GM12878 (cell line): ENCODE results near the gene USP17L29. TPM values are rescaled to one million over a fixed set of nuclear protein-coding genes. Genes with fewer than 3 reads are reported as not detected.
"Not testable (repeated sequence)": the region's sequence is repeated elsewhere in the genome, so short reads cannot be mapped to it uniquely, and the experiment has no call there.

Experiments used
- ATAC-seq: fragments of 200-7000 bp; cut with Tn5 transposase; 3 replicates; pipeline ENCODE4 v1.9.1; 2020; ENCODE audit warnings: mild to moderate bottlenecking, moderate library complexity
- BruUV-seq: library from RNA; stranded (reverse); fragments of 400-500 nt; replicated peaks from 2 replicates; lab custom pipeline; 2021; lab: Mats Ljungman, UMichigan
- CTCF ChIA-PET: fragments of 300-600 bp; sonication (Branson Sonifier 250); formaldehyde crosslinking; extraction: SDS; loops from one replicate; lab custom pipeline; 2021; ENCODE audit warnings: inconsistent platforms; lab: Yijun Ruan, JAX
- POLR2A ChIA-PET: fragments of 350-600 bp; formaldehyde crosslinking; extraction: SDS; loops from one replicate; lab custom pipeline; 2021; ENCODE audit warnings: inconsistent platforms; lab: Charles Lee
- RAD21 ChIA-PET: fragments of 300-600 bp; sonication (Branson Sonifier 250); formaldehyde crosslinking; loops from one replicate; lab custom pipeline; 2023; ENCODE audit warnings: antibody characterized with exemption; ENCODE audit not compliant: unreplicated experiment; lab: Charles Lee
- SMC1A ChIA-PET: fragments of 300-600 bp; sonication (Branson Sonifier 250); formaldehyde crosslinking; loops from one replicate; lab custom pipeline; 2023; ENCODE audit not compliant: unreplicated experiment, uncharacterized antibody; lab: Charles Lee
- DNase-seq: peaks from one replicate; pipeline ENCODE4 v3.0.0-alpha.2; 2011; ENCODE audit warnings: low read depth, low spot score
- FAIRE-seq: peaks from 3 replicates; lab custom pipeline; 2011; peaks lifted over from hg19 to GRCh38; lab: Jason Lieb, UNC
- H2AFZ ChIP-seq: 2 replicates; pipeline ENCODE4 v1.6.0; 2011; ENCODE audit warnings: low read depth, low read length, control low read depth; ENCODE audit not compliant: control insufficient read depth
- H3K27ac ChIP-seq: 2 replicates; pipeline ENCODE4 v1.5.1; 2011; ENCODE audit warnings: control low read depth; ENCODE audit not compliant: control insufficient read depth, insufficient read depth
- H3K27me3 ChIP-seq, 2 experiments: replicated peaks in 1 of 2; 2 replicates each; pipeline versions ENCODE4 v1.6.0 to v1.6.1; 2011; ENCODE audit warnings: low read length in 1 of 2; ENCODE audit not compliant: control insufficient read depth in 2 of 2, insufficient read depth in 2 of 2
- H3K36me3 ChIP-seq, 2 experiments: 2 replicates each; pipeline ENCODE4 v1.5.1; 2011; ENCODE audit warnings: low read length in 1 of 2; ENCODE audit not compliant: control insufficient read depth in 2 of 2, insufficient read depth in 2 of 2
- H3K4me1 ChIP-seq: 2 replicates; pipeline ENCODE4 v1.6.1; 2011; ENCODE audit warnings: mild to moderate bottlenecking, low read length, moderate library complexity, mixed read lengths; ENCODE audit not compliant: control insufficient read depth, insufficient read depth
- H3K4me2 ChIP-seq: 2 replicates; pipeline ENCODE4 v1.6.0; 2011; ENCODE audit warnings: control low read depth; ENCODE audit not compliant: control insufficient read depth, insufficient read depth
- H3K4me3 ChIP-seq: fragments of 200-600 bp; sonication (generic); 2 replicates; pipeline ENCODE4 v1.5.1; 2016
- H3K79me2 ChIP-seq: 2 replicates; pipeline ENCODE4 v1.6.0; 2011; ENCODE audit warnings: low read length; ENCODE audit not compliant: control insufficient read depth, insufficient read depth
- H3K9ac ChIP-seq: 2 replicates; pipeline ENCODE4 v1.8.0; 2011; ENCODE audit warnings: low read length, control low read depth, mixed read lengths; ENCODE audit not compliant: control insufficient read depth, insufficient read depth
- H3K9me3 ChIP-seq: replicated peaks from 3 replicates; pipeline ENCODE4 v1.5.1; 2011; ENCODE audit warnings: mild to moderate bottlenecking, low read length; ENCODE audit not compliant: control insufficient read depth, insufficient read depth
- H4K20me1 ChIP-seq: 2 replicates; pipeline ENCODE4 v1.6.0; 2011; ENCODE audit not compliant: control insufficient read depth, insufficient read depth
- EGR1 ChIP-seq, 2 experiments: IDR thresholded peaks; 1 replicate in 1 of 2; 2 replicates in 1 of 2; pipeline ENCODE4 v1.6.1; 2011 to 2012; ENCODE audit warnings: low read depth in 2 of 2, low read length in 2 of 2, borderline replicate concordance in 1 of 2, mild to moderate bottlenecking in 1 of 2, moderate library complexity in 1 of 2
- ETV6 ChIP-seq, 2 experiments: fragments of 450-650 bp in 1 of 2; IDR thresholded peaks in 1 of 2; conservative IDR thresholded peaks in 1 of 2; 2 replicates each; pipeline ENCODE4 v1.6.1; 2014; ENCODE audit warnings: antibody characterized with exemption in 1 of 2, borderline replicate concordance in 1 of 2, low read depth in 1 of 2, mild to moderate bottlenecking in 1 of 2, moderate library complexity in 1 of 2
- RAD51 ChIP-seq: fragments of 450-650 bp; IDR thresholded peaks from 2 replicates; pipeline ENCODE4 v1.6.1; 2016; ENCODE audit warnings: moderate library complexity, mild to moderate bottlenecking, inconsistent platforms
- SMC3 ChIP-seq: IDR thresholded peaks from 2 replicates; pipeline ENCODE4 v1.6.1; 2011; ENCODE audit warnings: low read length, improper control_type of control experiment, borderline replicate concordance
- TAF1 ChIP-seq: IDR thresholded peaks from 2 replicates; pipeline ENCODE4 v1.6.1; 2011; ENCODE audit warnings: mild to moderate bottlenecking, low read depth, low read length, borderline replicate concordance
- ZNF24 ChIP-seq: fragments of 450-650 bp; IDR thresholded peaks from 2 replicates; pipeline ENCODE4 v1.6.1; 2017; ENCODE audit warnings: antibody characterized with exemption, mild to moderate bottlenecking
- WGBS: methylation state at CpG from one replicate; pipeline ENCODE4 v1.1.6; 2016; ENCODE audit warnings: low lambda C conversion rate; ENCODE audit not compliant: insufficient replicate concordance, insufficient coverage; ENCODE audit errors: missing lambda C conversion rate; 5-methylcytosine and 5-hydroxymethylcytosine counted together
- in situ Hi-C: fragments of 300-500 bp; cut with MboI; formaldehyde crosslinking; loops from 9 replicates; pipeline ENCODE4 v1.14.3; 2018; ENCODE audit warnings: mixed read lengths
- intact Hi-C: fragments of 100-400 bp; cut with micrococcal nuclease; formaldehyde crosslinking; loops from one replicate; pipeline ENCODE4 v1.14.2; 2022; ENCODE audit not compliant: unreplicated experiment
- polyA plus RNA-seq, 11 experiments: library from polyadenylated mRNA; depleted of rRNA in 4 of 11; unstranded in 6 of 11; stranded (reverse) in 5 of 11; fragments of >200 nt; fragmentation: Nextera tagmentation in 4 of 11; fragmentation: Illumina TruSeq in 1 of 11; extraction: Ambion mirVana in 4 of 11; extraction: Trizol in 1 of 11; gene quantifications; 1 replicate in 1 of 11; 2 replicates in 10 of 11; pipeline versions ENCODE4 v1.2.1 to v1.2.3, GENCODE V29; 2011 to 2016; ENCODE audit warnings: inconsistent platforms in 2 of 11, missing spikeins in 2 of 11, low read depth in 1 of 11
- total RNA-seq, 4 experiments: library from RNA; depleted of rRNA in 3 of 4; stranded (reverse); fragments of >200 nt in 3 of 4; fragmentation: Illumina TruSeq in 1 of 4; extraction: Trizol in 1 of 4; gene quantifications; 2 replicates each; pipeline versions ENCODE4 v1.2.1 to v1.2.3, GENCODE V29; 2013 to 2021
- TF ChIP-seq, protein P1 (sequence below), 3 experiments: IDR thresholded peaks in 2 of 3; conservative IDR thresholded peaks in 1 of 3; 2 replicates each; pipeline ENCODE4 v1.5.1; 2011; ENCODE audit warnings: low read depth in 3 of 3, low read length in 3 of 3, mild to moderate bottlenecking in 3 of 3, control low read depth in 2 of 3, moderate library complexity in 2 of 3, inconsistent platforms in 1 of 3, mixed read lengths in 1 of 3; ENCODE audit not compliant: control insufficient read depth in 2 of 3, insufficient read depth in 1 of 3; ENCODE audit errors: extremely low read depth in 1 of 3
- TF ChIP-seq, protein P2 (sequence below): fragments of 450-650 bp; IDR thresholded peaks from 2 replicates; pipeline ENCODE4 v1.6.1; 2016; ENCODE audit warnings: mild to moderate bottlenecking, moderate library complexity, borderline replicate concordance

USP17L29 gene
- total and polyA plus RNA-seq, 10 of the 15 experiments (the other 5 are each of a cell fraction or from before 2014, with no cell fraction given) = not detected

DNA sequence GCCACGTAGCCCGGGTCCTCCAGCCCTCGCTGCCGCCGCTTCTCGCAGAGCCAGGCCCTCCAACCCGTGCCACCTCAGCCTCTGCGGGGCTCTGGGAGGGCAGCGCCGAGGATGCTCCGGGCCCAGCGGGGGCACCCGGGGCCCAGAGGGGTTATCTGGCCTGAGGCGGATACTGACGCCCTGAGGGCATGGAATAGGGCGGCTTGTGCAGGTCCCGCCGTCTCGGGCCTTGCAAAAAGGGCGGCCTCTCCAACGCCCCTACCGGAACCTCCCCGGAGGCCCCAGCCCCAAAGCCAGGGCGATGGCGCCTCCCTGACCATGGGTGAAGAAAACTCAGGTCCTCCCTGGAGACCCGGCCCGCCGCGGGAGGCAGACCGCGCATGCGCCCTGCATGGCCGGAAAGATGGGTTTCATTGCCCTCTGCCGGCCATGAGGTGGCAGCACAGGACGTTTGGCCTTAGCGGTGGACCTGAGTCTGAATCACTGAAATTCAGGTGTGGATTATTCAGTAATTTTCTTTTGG, 27.6 kb downstream of the USP17L29 start:
- SMC1A ChIA-PET, H3K4me2 ChIP-seq, H4K20me1 ChIP-seq, H3K4me3 ChIP-seq, CTCF ChIA-PET, H3K36me3 ChIP-seq, H2AFZ ChIP-seq, BruUV-seq, H3K9me3 ChIP-seq, H3K4me1 ChIP-seq, H3K27ac ChIP-seq, ATAC-seq, in situ Hi-C loops, FAIRE-seq, POLR2A ChIA-PET, H3K79me2 ChIP-seq, H3K27me3 ChIP-seq, H3K9ac ChIP-seq, RAD21 ChIA-PET, DNase-seq, intact Hi-C loops: not testable (repeated sequence)
- WGBS = 30% methylated on average over 28 of the region's 36 CpGs
- TF ChIP-seq, protein P1, sequence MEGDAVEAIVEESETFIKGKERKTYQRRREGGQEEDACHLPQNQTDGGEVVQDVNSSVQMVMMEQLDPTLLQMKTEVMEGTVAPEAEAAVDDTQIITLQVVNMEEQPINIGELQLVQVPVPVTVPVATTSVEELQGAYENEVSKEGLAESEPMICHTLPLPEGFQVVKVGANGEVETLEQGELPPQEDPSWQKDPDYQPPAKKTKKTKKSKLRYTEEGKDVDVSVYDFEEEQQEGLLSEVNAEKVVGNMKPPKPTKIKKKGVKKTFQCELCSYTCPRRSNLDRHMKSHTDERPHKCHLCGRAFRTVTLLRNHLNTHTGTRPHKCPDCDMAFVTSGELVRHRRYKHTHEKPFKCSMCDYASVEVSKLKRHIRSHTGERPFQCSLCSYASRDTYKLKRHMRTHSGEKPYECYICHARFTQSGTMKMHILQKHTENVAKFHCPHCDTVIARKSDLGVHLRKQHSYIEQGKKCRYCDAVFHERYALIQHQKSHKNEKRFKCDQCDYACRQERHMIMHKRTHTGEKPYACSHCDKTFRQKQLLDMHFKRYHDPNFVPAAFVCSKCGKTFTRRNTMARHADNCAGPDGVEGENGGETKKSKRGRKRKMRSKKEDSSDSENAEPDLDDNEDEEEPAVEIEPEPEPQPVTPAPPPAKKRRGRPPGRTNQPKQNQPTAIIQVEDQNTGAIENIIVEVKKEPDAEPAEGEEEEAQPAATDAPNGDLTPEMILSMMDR (IDR thresholded peaks at IDR 0.05 in 2 of 3, conservative IDR thresholded peaks at IDR 0.05 in 1 of 3; ENCODE audit: control insufficient read depth in 2 of 3, extremely low read depth in 1 of 3, insufficient read depth in 1 of 3, low read depth in 3 of 3, low read length in 3 of 3) = peak in 1 of 3 experiments; percentile 11; a peak in 1 of 6 replicates

DNA sequence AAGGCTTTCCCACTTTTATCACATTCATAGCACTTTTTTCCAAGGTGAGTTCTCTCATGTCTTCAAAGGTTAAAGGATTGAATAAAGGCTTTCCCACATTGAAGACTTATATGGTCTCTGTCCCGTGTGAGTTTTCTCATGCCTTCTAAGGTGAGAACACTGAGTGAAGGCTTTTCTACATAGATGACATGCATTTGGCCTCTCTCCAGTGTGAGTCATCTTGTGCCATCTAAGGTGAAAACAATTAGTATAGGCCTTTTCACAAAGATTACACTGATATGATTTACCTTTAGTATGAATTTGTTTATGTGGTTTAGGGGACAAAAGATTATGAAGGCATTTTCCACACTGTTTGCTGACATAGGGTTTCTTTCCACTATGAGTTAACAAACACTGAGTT, 30.7 kb downstream of the USP17L29 start:
- Histone ChIP-seq H3K4me2 (no peak overlapping the region), H3K27ac (no peak overlapping the region), H3K27me3 (no peaks in the 10 kb centered on the region), H2AFZ (no peak overlapping the region), H3K4me1 (no peaks in the 10 kb centered on the region), H3K4me3 (no peak overlapping the region), H3K36me3 (no peaks in the 10 kb centered on the region), H3K9me3 (no peaks in the 10 kb centered on the region), H3K9ac (no peak overlapping the region), H4K20me1 (no peaks in the 10 kb centered on the region), H3K79me2 (no peaks in the 10 kb centered on the region)
- FAIRE-seq = no peak
- RAD21 ChIA-PET = no interaction called here
- intact Hi-C loops = no loop called here
- 6% methylated on average over 1 of the region's 1 CpG for WGBS
- BruUV-seq = no TSS peak
- CTCF ChIA-PET = no interaction called here
- DNase-seq = no peak
- SMC1A ChIA-PET = no interaction called here
- in situ Hi-C loops = no loop called here
- ATAC-seq = no peak
- POLR2A ChIA-PET = no interaction called here
- TF ChIP-seq ZNF24 (no peak), TAF1 (no peak), EGR1 (IDR thresholded peaks at IDR 0.05; ENCODE audit: borderline replicate concordance in 1 of 2, low read depth in 2 of 2, low read length in 2 of 2) (no peak), ETV6 (conservative IDR thresholded peaks at IDR 0.05 in 1 of 2, IDR thresholded peaks at IDR 0.05 in 1 of 2; ENCODE audit: borderline replicate concordance in 1 of 2, low read depth in 1 of 2) (no peak), RAD51 (no peak), SMC3 (no peak)
- TF ChIP-seq, protein P2, sequence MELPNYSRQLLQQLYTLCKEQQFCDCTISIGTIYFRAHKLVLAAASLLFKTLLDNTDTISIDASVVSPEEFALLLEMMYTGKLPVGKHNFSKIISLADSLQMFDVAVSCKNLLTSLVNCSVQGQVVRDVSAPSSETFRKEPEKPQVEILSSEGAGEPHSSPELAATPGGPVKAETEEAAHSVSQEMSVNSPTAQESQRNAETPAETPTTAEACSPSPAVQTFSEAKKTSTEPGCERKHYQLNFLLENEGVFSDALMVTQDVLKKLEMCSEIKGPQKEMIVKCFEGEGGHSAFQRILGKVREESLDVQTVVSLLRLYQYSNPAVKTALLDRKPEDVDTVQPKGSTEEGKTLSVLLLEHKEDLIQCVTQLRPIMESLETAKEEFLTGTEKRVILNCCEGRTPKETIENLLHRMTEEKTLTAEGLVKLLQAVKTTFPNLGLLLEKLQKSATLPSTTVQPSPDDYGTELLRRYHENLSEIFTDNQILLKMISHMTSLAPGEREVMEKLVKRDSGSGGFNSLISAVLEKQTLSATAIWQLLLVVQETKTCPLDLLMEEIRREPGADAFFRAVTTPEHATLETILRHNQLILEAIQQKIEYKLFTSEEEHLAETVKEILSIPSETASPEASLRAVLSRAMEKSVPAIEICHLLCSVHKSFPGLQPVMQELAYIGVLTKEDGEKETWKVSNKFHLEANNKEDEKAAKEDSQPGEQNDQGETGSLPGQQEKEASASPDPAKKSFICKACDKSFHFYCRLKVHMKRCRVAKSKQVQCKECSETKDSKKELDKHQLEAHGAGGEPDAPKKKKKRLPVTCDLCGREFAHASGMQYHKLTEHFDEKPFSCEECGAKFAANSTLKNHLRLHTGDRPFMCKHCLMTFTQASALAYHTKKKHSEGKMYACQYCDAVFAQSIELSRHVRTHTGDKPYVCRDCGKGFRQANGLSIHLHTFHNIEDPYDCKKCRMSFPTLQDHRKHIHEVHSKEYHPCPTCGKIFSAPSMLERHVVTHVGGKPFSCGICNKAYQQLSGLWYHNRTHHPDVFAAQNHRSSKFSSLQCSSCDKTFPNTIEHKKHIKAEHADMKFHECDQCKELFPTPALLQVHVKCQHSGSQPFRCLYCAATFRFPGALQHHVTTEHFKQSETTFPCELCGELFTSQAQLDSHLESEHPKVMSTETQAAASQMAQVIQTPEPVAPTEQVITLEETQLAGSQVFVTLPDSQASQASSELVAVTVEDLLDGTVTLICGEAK = no peak
